Right lobe of liver (tissue), 4 donors: ENCODE results near the gene RAB3GAP1.

Experiments used
- POLR2A ChIP-seq: fragments of 450-650 bp; IDR thresholded peaks from one replicate; pipeline ENCODE4 v1.6.1; 2017; ENCODE audit warnings: antibody characterized with exemption, mild to moderate bottlenecking
- TF ChIP-seq, protein P1 (sequence below), 4 donors: fragments of 200-600 bp in 3 of 4; fragments of 450-650 bp in 1 of 4; IDR thresholded peaks; one replicate each; pipeline versions ENCODE4 v1.5.1 to v1.8.0; 2016 to 2022; ENCODE audit warnings: antibody characterized with exemption in 4 of 4, mild to moderate bottlenecking in 2 of 4
- donor health status: DM: no; HTN: no; CAD: no.
- donor health status: DM: no; HTN: no; CAD: no.
- donor health status: DM: no; HTN: yes; CAD: no.

DNA sequence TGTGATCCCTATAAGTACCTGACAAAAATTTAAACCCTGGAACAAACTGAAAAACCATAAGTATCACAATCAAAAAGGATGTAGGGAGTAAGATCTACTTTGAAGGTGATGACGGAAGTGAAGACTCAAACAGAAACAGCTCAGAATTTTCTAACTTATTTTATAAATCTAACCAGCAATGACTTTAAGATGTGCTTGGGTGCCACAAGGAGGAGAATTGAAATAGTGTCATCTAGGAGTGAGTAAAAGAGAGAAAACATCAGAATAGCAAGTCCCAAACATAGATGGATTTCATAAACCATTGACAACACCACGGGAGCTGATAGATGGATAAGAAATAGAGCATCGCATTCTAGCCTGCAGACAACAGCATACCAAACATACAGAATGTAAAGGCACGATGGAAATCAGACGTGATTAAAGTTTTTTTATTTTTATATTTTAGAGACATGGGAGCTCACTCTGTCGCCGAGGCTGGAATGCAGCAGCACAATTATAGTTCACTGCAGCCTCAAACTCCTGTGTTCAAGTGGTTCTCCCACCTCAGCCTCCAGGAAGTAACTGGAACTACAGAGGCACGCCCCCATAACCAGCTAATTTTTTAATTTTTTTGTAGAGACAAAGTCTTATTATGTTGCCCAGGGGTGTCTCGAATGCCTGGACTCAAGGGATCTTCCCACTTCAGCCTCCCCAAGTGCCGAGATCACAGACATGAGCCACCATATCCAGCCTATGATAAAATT, 41.7 kb upstream of the RAB3GAP1 start:
- TF ChIP-seq, protein P1, sequence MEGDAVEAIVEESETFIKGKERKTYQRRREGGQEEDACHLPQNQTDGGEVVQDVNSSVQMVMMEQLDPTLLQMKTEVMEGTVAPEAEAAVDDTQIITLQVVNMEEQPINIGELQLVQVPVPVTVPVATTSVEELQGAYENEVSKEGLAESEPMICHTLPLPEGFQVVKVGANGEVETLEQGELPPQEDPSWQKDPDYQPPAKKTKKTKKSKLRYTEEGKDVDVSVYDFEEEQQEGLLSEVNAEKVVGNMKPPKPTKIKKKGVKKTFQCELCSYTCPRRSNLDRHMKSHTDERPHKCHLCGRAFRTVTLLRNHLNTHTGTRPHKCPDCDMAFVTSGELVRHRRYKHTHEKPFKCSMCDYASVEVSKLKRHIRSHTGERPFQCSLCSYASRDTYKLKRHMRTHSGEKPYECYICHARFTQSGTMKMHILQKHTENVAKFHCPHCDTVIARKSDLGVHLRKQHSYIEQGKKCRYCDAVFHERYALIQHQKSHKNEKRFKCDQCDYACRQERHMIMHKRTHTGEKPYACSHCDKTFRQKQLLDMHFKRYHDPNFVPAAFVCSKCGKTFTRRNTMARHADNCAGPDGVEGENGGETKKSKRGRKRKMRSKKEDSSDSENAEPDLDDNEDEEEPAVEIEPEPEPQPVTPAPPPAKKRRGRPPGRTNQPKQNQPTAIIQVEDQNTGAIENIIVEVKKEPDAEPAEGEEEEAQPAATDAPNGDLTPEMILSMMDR (IDR thresholded peaks at IDR 0.05): no peak
- no peak for TF ChIP-seq POLR2A
